Measurements from ENCODE around the gene CORO7.

- TF ChIP-seq CTCF (IDR thresholded peaks at IDR 0.05) = no peak
- TF ChIP-seq EP300 (IDR thresholded peaks at IDR 0.05) = no peak
These were observed 38.7 kb upstream of the CORO7 start for GRCh38 chr16:4455081-4455480.

Measured in ovary (tissue), 3 donors.